ENCODE results near the gene WDR45B.
"Not testable (repeated sequence)": the region's sequence is repeated elsewhere in the genome, so short reads cannot be mapped to it uniquely, and the experiment has no call there.

The WDR45B gene

DNA sequence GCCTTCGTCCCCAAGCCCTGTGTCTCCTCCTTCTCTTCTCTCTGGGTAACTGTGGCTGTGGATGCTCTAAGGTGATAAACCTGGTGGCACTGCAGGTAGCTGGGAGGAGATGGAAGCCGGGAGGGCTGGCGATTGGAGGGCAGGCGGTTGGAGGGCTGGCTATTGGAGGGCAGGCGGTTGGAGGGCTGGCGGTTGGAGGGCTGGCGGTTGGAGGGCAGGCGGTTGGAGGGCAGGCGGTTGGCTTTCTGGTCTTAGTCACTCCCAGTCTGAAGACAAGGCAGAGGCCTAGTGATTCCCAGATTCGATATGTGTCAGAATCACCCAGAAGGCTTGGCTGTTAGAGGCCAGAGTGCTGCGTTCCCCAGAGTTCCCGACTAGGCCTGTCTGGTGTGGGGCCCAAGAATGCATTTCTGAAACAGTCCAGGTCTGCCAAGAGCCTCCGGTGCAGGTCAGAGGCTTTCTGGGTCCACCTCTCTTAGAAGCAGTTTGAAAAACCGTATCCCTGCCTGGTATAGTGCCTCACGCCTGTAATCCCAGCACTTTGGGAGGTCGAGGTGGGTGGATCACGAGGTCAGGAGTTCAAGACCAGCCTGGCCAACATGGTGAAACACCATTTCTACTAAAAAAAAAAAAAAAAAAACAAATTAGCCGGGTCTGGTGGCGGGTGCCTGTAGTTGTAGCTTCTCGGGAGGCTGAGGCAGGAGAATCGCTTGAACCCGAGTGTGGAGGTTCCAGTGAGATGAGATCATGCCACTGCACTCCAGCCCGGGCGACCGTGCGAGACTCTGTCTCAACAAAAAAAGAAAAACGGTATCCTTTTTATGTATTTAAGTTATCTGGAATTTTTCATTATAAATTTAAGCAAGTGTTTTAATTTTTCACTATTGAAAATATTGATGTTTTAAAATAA, 59.7 kb downstream of the WDR45B start:
- DNase-seq (ENCODE audit: insufficient read length, low spot score) (no peak), FAIRE-seq (no peak)

DNA sequence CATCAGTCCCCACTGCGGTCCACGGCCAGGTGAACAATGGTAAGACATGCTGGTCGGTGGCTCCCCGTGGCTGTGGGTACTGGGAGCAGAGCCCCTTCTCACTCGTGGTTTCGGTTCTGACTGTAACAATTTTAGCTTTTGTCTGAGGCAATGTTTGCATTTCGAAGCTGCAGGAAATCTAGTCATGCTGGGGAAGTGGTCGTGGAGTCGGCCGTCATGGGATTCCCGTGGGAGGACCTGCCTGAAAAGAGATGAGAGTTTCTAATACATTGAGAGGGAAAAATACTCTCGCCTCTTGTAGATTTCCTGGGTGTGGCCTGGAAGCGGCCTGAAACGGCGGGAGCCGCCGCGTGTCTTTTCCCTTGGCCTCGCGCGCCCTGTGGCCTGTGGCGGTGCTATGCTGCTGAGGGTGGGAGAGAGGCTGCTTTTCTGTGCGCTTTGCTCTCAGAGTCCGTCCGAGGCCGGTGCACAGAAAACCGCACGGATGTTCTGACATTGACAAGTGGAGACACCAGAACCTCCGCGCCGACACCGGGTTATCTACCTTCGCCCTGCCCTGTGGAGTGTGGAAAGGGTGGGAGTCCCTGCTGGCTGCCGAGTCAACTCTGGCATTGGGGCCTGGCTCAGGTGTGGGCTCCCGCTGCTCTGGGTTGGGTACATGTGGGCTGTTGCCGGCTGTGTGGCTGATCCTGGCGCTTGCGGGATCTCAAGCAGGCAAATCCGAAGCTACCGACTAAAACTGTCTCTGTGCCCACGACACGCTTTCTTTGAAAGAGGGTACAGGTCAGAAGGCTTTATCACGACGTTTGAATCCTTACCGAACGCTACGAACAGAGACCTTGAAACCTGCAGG, 60.8 kb downstream of the WDR45B start:
- no peak for DNase-seq (ENCODE audit: insufficient read length, low spot score)
- no peak for FAIRE-seq

DNA sequence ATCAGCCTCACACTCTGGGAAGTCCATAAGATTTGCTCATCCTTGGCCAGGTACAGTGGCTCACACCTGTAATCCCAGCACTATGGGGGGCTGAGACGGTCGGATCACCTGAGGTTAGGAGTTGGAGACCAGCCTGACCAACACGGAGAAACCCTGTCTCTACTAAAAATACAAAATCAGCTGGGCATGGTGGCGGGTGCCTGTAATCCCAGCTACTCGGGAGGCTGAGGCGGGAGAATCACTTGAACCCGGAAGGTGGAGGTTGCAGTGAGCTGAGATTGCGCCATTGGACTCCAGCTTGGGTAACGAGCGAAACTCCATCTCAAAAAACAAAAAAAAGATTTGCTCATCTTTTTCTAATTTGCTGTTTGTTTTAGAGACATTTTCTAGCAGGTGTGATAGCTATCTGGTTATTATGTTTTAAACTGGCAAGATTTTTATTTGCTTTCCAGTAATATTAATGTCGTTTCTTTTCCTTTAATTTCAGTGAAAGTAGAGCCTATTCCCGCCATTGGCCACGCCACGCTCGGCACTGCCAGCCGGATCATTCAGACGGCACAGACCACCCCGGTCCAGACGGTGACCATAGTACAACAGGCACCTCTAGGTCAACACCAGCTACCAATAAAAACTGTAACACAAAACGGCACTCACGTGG, 61.5 kb downstream of the WDR45B start:
- no peak for DNase-seq (ENCODE audit: insufficient read length, low spot score)
- no peak for FAIRE-seq

DNA sequence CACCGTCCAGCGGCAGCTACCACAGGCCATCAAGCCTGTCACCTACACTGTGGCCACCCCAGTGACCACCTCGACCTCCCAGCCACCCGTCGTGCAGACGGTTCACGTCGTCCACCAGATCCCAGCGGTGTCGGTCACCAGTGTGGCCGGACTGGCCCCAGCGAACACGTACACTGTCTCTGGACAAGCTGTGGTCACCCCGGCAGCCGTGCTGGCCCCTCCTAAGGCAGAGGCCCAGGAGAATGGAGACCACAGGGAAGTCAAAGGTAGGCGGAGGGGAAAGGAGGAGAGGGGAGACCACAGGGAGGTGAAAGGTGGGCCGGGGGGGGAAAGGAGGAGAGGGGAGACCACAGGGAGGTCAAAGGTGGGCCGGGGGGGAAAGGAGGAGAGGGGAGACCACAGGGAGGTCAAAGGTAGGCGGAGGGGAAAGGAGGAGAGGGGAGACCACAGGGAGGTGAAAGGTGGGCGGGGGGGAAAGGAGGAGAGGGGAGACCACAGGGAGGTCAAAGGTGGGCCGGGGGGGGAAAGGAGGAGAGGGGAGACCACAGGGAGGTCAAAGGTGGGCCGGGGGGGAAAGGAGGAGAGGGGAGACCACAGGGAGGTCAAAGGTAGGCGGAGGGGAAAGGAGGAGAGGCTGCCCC, 62.2 kb downstream of the WDR45B start:
- DNase-seq (ENCODE audit: insufficient read length, low spot score): not testable (repeated sequence)
- FAIRE-seq: peak; percentile 93

DNA sequence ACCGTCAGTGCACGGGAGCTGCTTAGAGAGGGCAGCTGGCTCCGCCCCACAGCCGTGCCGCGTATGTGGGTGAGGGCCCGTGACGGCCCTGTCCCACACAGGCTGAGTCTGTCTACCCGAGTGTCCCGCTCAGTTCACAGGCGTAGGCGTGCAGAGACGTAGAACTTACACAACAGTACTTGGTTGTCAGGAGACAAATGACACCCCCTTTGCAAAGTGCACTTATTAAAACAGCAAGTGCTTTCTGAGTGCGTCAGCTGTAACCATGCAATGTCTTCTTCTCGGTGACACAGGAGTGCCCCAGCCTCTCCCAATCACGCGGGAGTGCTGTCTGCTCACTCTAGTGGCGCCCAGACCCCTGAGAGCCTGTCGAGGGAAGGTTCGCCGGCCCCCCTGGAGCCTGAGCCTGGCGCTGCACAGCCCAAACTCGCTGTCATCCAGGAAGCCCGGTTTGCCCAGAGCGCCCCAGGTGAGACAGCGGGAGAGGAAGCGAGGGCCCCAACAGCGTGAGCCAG, 64.5 kb downstream of the WDR45B start:
- FAIRE-seq (no peak), DNase-seq (ENCODE audit: insufficient read length, low spot score) (no peak)

DNA sequence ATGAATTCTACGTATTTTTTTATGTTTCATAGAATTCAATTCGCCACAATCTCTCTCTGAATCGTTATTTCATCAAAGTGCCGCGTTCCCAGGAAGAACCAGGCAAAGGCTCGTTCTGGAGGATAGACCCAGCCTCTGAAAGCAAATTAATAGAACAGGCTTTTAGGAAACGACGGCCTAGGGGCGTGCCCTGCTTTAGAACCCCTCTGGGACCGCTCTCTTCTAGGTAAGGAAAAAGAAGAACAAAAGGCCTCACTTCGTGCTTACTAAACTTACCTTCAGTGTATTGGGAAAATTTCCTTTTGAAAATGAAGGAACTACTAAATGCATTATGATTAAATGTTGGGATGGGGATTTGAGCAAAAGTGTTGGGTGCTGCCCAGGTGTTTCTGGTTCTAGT, 65.5 kb downstream of the WDR45B start:
- FAIRE-seq: no peak
- no peak for DNase-seq (ENCODE audit: insufficient read length, low spot score)

DNA sequence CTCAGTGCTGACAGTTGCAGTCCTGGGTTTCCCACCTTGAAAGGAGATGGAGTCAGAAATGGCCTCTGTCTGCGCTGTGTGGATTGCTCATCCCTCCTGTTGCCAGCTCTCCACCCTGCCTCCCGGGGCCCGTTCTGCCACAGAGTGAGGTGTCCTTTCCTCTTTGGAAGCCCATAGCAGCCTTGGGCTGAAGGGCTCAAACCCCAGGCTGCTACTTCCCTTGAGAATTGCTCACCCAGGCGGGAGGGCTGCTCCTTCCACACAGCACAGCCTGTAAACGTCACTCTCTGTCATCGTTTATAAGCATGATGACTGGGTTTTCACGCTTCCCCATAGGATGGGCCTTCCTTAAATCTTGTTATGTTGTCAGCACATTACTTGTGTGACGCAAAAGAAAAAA, 66.0 kb downstream of the WDR45B start:
- FAIRE-seq: no peak
- DNase-seq (ENCODE audit: insufficient read length, low spot score): no peak

DNA sequence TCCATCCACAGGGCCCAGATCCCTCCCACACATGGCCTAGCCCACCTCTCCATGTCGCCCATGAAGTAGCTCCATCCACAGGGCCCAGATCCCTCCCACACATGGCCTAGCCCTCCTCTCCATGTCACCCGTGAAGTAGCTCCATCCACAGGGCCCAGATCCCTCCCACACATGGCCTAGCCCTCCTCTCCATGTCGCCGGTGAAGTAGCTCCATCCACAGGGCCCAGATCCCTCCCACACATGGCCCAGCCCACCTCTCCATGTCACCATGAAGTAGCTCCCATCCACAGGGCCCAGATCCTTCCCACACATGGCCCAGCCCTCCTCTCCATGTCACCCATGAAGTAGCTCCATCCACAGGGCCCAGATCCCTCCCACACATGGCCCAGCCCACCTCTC, 68.3 kb downstream of the WDR45B start:
- DNase-seq (ENCODE audit: insufficient read length, low spot score); FAIRE-seq: not testable (repeated sequence)

DNA sequence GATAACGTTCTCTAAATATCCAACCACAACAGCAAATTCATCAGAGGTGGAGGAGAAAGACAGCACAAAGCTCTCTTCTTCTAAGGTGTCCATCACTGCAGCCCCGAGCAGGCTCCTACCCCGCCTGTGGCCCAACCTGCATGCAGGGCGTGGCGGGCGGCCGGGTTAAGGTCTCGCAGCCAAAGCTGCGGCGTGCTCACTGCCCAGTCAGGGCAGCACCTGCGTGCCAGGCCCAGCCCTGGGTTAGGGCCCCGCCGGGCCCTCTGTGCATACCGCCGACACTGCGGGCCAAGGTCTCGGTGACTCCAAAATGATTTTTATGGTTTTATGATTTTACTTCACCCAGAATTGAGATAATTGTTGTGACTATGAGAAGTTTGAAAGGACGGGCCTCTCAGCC, 70.9 kb downstream of the WDR45B start:
- DNase-seq (ENCODE audit: insufficient read length, low spot score): no peak
- FAIRE-seq: no peak

DNA sequence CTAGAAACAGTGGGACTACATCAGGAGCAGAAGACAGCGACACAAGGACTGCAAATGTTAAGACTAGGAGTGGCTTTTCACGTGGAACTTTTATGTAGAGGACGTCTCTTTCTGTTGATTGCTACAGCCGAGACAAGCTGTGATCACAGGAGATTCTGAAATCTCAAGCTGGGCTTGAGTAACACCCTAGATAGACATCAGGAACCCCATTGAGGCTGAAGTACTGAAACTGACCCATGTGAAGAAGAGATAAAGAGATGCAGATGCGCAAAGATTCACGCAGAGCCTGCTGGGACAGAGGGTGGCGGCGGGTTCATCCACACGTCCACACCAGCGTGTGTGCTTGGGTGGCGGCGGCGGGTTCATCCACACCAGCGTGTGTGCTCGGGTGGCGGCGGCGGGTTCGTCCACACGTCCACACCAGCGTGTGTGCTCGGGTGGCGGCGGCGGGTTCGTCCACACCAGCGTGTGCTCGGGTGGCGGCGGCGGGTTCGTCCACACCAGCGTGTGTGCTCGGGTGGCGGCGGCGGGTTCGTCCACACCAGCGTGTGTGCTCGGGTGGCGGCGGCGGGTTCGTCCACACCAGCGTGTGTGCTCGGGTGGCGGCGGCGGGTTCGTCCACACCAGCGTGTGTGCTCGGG, 72.5 kb downstream of the WDR45B start:
- not testable (repeated sequence) for DNase-seq (ENCODE audit: insufficient read length, low spot score); FAIRE-seq

DNA sequence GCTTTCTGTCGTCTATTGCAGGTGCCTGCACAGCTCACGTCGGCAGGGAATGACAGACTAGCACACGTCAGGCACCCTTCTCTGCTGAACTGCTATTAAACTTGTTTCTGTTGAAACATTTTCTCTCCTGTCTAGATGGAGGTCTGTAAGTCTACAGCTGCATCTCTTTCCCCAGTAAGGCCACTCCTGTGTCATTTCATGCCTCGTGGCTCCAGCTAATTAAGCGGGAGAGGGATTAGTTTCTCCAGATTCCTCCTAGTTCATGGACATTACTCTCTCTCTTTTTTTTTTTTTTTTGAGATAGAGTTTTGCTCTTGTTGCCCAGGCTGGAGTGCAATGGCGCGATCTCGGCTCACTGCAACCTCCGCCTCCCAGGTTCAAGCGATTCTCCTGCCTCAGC, 74.2 kb downstream of the WDR45B start:
- FAIRE-seq: no peak
- no peak for DNase-seq (ENCODE audit: insufficient read length, low spot score)

DNA sequence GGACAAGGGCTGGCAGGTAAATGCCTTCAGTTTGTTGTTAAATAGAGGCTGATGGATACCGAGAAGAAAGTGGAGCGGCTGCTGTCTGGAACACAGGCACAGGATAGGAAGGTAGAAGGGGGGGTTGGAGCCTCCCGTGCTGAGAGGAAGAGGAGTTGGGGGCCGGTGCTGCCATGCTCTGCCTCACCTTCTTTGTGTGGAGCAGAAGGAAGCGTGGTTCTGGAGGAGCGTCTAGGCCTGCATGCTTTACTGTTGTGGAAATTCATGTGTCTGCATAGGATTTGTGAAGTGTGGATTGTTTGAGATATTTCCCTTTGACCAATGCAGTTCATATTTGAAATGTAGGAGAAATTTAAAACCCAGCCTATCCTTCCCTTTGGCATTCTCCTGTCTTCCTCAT, 76.4 kb downstream of the WDR45B start:
- FAIRE-seq: no peak
- DNase-seq (ENCODE audit: insufficient read length, low spot score): no peak

DNA sequence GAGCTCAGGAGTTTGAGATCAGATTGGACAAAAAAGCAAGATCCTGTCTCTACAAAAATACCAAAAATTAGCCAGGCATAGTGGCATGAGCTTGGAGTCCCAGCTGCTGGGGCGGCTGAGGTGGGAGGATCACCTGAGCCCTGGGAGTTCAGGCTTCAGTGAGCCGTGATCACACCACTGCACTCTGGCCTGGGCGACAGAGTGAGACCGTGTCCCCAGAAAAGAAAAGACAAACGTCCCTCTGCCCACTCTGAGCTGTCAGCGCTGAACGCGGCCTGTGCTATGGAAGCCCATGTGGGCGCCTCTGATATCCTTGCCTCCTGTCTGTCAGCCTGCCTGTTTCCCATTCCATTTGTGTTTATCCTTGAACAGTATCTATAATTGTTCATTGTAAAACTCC, 78.0 kb downstream of the WDR45B start:
- FAIRE-seq (no peak), DNase-seq (ENCODE audit: insufficient read length, low spot score) (no peak)

DNA sequence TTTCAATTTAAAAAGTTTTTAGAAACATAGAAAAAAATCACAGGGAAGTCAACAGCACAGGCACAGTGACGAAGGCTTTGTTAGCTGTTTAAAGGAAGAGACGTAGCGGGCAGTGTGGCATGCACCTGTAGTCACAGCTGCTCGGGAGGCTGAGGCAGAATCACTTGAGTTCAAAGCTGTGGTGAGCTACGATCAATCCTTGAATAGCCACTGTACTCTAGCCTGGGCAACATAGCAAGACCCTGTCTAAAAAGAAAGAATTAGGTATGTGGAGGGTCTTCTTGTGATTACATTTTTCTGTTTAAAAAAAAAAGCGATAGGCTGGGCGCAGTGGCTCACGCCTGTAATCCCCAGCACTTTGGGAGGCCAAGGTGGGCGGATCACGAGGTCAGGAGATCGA, 78.6 kb downstream of the WDR45B start:
- no peak for DNase-seq (ENCODE audit: insufficient read length, low spot score)

DNA sequence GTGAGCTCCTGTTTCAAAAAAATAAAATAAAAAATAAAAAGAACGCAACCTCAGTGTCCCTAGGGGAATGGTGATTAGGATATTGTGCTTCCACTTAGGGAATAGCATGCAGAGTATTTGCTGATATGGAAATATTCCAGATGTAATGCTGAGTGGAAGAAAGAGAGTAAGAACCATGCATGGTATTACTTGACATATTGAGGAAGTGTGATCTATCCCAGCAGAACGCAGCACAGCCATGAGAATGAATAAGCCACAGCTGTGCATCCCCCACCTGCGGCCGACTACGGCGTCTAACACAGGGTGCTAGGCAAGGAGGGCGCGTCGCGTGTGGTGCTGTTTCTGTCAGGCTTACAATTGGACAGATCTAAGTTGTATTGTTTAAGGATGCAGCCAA, 79.2 kb downstream of the WDR45B start:
- DNase-seq (ENCODE audit: insufficient read length, low spot score): no peak
- FAIRE-seq: no peak

More for the DNA sequence above, 78.6 kb downstream of the WDR45B start:
- FAIRE-seq: no peak

DNA sequence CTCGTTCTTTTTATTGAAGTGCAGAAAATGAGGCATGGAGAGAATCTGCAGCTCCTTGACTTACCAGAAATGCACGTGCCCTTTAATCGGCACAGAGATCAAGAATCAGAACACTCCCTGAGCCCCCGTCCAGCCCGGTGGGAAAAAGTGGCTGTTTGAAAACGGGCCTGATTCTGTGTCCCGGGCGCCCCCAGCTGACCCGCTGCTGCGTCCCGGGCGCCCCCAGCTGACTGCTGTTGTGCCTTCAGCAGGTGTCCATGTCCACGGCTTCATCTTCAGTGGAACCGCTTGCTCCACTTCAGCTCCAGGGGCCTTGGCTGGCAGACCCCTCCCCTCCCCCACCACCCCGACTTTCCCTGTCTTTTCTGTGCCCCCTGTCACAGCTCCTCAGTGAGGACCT, 81.0 kb downstream of the WDR45B start:
- FAIRE-seq: no peak

DNA sequence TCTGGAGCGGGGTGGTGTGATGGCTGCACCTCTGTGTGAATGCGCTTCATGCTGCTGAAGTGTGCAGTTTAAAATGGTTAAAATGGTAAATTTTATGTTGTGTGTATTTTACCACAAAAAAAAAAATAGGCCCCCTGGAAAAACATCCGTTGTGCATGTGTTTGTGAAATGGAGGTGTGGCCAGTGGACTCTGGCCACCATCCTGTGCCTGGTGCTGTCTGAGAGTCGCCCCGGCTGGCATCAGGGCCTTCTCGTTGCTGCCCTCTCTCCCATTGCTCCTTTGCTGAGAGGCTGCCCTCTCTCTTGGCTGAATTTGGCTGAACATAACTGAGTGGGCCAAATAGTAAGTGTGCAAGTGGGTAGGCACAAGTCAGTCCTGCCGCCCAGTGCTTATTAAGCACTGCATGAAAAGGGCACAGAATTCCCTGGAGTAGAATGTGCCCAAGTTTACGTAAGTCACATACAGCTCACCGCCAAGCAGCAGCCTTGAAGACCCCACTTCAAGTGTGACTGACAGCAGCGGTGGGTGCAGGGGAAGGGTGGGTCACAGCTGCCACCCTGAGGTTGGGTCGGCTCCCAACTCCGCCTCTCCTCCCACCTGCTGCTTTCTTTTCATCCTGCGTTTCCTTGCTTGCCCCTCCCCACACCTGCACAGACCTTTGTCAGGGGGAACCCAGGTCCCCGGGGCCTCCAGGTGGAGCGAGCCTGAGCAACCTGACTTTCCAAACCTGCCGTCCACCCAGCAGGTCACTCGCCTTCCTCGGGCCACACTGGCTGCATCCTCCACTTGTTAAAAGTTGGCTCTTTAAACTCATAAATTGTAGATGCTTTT, 81.9 kb downstream of the WDR45B start:
- FAIRE-seq (no peak), DNase-seq (ENCODE audit: insufficient read length, low spot score) (no peak)

More for the DNA sequence above, 81.0 kb downstream of the WDR45B start:
- no peak for DNase-seq (ENCODE audit: insufficient read length, low spot score)

DNA sequence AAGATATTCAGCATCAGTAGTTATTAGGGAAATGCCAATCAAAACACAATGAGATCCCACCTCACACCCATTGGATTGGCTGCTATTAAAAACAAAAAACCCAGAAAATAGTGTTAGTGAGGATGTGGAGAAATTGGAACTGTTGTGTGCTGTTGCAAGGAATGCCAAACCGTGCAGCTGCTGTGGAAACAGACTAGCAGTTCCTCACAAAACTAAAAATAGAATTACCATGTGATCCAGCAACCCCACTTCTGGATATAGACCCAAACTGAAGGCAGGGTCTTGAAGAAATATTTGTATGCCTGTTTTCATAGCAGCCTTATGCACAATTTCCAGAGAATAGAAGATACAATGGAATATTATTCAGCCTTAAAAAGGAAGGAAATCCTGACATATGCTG, 82.7 kb downstream of the WDR45B start:
- DNase-seq (ENCODE audit: insufficient read length, low spot score) (no peak), FAIRE-seq (no peak)
